GM18870 (cell line): ENCODE data around the gene MYO15B.
"Not testable (repeated sequence)": the region's sequence is repeated elsewhere in the genome, so short reads cannot be mapped to it uniquely, and the experiment has no call there.

Source experiments
- ATAC-seq: cut with Tn5 transposase; IDR thresholded peaks from one replicate; pipeline ENCODE4 v1.9.1; 2021; ENCODE audit warnings: moderate library complexity; ENCODE audit not compliant: unreplicated experiment

The MYO15B gene

DNA sequence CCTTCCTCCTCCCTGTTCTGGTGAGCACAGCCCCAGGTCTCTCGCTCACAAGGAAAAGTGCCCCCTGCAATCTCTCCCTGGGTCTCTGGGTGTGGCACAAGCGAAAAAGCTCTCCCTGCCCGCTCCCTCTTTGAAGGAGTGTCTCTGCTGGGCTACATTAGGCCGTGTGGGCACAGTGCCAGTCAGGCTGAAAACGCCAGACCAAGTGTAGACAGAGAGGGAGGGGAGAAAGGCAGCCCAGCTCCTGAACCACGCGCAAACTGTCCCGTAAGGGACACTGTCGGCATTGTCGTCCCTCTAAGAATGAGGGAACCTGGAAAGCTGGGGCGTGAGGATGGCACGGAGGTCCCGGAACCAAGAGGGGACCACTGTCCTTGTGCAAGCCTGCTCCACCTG lies 49.5 kb downstream of the MYO15B start:
- ATAC-seq, result no peak

DNA sequence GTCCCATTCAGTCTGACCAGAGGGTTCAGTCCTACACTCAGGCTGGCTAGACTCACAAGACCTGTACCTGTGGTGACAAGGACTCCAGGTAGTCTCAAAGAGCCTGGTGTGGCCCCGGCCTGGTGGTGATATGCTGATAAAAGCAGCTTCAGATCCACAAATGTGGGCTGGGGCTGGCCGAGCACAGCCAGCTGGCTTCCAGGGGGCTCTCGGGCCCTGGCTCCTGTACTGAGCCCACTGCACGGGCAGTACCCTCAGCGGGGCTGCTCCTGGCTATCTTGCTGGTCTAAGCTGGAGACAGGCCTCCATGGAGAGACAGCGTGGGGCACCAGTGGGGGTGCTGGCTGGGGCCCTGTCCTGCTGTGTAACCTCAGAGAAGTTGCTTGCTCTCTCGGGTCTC lies 50.0 kb downstream of the MYO15B start:
- no peak for ATAC-seq

DNA sequence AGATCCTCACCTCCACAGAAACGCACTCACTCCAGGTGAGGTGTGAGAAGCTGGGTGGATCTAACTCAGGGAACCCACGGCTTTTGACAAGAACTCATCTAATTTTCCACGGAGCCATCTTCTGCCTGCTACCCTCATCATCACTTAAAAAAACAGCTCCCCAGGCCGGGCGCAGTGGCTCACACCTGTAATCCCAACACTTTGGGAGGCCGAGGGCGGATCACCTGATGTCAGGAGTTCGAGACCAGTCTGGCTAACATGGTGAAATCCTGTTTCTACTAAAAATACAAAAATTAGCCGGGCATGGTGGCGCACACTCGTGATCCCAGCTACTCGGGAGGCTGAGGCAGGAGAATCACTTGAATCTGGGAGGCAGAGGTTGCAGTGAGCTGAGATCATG lies 50.4 kb downstream of the MYO15B start:
- not testable (repeated sequence) for ATAC-seq

DNA sequence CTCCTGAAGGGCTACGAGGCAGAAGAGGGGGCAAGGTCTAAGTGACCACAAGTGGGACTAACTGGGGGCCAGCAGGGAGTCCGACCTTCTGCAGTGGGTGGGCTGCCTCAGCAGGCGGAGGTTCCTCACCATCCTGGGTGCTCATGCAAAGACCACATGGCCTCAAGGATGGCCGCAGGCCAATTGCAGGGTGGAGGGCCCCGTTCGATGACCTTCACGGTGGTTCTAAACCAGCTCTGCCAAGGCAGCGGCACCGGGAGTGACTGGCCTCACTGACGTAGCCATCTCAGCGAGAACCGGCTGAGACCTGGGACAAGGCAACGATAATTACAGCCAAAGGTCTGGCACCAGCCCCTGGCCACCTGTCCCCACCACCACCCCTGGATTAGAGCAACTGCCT lies 51.3 kb downstream of the MYO15B start:
- ATAC-seq, result no peak

GRCh38 chr17:75639327-75639726 lies 51.7 kb downstream of the MYO15B start:
- ATAC-seq, result no peak

DNA sequence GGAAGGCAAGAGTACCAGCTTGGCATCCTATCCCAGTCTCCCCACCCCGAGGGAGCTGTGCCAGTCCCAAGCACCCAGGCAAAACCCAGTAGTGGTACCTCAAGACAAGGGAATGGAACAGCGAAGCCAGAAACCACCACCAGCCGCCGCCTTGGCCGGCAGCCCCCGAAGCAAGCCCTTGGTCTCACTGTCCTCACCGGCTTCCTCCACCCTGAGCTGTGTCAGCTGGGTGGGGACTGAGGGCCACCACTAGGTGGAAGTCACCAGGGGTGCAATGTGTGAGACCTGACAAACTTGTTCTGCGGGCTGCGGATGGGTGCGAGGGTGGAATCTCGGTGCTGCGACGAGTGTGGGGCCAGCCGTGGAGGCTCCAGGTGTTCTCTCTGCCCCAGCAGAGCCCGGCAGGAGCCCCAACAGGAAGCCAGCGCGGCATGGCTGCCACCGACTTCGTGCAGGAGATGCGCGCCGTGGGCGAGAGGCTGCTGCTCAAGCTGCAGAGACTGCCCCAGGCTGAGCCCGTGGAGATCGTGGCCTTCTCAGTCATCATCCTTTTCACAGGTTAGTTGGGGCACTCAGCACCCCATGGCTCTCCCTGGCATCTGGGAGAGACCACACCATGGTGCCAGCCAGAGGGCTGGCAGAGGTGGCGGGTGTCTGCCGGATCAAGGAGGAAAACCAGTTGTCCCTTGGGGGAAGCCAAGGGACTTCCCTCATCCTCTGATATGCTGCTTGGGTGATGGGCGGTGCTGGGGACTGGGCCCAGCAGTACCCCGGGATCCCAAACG lies 52.4 kb downstream of the MYO15B start:
- no peak for ATAC-seq

DNA sequence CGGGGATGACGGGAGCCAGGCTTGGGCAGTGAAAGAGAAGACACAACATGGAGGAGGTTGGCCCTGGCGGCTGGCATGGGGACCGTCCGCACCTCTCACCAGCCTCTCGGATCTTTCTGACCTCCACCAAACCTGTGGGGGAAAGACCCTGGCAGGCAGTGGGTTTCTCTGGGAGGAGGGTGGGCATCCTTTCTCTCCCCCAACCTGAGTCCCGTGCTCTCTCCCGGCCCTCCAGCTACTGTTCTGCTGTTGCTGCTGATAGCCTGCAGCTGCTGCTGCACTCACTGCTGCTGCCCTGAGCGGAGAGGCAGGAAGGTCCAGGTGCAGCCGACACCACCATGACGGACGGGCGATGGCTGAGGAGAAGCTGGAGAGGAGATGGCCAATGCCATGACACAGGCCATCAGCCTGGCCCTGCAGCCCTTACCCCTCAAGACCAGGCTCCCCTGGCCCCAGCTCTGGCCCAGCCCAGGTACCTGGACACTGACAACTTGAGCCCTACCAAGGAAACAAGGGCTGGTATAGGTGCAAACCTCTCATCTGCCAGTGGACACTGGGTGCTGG lies 53.0 kb downstream of the MYO15B start:
- ATAC-seq, result no peak

- ATAC-seq, result no peak
Measured at GRCh38 chr17:75641343-75641742, 53.7 kb downstream of the MYO15B start.

- no peak for ATAC-seq
Measured at GRCh38 chr17:75642182-75642783, 54.7 kb downstream of the MYO15B start.

DNA sequence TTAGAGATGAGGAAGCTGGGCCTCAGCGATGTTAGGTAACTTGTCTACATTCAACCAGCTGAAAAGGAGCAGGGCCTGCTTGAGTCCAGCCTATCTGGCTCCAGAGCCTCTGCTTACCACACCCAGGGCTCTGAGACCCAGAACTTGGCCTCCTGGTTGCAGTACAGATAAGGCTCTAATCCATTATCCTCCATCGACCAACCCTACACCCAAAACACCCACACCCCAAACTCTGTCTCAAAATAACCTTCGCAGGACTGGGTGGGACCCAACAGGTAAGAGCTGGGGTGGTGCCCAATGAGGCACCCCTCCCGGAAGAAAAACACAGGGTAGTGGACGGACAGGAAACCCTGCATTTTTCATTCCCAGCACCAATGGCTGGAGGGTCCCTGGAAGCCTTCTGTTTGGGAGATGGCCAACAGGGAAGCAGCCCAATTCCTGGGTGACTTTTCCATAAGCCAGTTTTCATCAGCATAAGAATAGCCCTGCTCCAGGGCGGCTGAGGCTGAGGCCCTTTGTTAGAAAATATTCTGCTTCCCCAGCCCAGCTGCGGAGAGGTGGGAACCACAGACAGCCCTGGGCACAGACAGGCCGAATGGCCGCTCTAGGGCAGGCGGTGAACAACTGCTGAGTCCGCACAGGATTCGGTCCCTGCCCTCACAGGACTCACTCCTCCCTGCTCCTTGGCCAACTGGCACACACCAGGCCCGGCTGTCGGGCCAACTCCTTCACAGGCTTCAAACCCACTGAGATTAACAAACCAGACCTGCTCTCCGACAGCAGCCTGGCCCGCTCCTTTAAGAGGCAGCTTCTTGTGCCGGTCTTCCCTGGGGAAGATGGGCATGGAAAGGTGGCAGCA lies 55.4 kb downstream of the MYO15B start:
- no peak for ATAC-seq

GRCh38 chr17:75643643-75644017 lies 56.0 kb downstream of the MYO15B start:
- no peak for ATAC-seq

DNA sequence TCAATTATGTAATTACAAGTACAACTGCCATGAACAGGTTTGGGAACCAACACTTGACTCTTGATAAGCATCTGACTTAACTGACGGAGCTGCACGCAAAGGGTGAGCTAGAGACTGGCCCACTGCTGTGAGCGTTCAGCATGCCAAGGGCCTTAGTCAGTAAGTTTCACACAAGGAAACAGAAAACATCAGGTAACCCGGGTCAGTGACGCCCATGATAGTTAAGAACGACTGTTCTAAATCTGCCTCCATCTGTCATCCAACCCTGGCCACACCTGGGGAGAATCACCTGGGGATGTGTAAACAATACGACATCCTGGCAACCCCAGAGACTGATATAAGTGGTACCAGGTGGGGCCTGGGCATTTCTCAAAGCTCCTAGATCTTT lies 57.9 kb downstream of the MYO15B start:
- ATAC-seq, result no peak

- ATAC-seq, result peak; percentile 74
Measured at GRCh38 chr17:75645889-75646637, 58.5 kb downstream of the MYO15B start.

DNA sequence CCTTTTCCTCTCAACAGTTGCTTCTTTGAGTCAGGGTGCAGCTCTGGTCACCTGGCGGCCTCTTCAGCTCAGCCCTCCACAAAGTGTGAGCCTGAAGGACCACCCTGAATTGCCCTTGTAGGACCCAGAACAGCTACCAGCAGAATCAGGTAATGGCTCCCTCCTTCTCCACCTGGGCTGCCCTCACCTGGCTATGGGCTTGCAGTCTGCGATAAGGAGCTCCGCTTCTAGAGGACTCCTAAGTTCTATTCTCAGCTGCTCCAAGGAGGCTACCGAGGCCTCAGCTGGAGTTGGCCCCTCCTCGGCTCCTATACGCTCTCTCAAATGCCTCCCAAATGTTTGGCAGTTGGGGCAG lies 59.0 kb downstream of the MYO15B start:
- no peak for ATAC-seq

- no peak for ATAC-seq
Measured at GRCh38 chr17:75647061-75647460, 59.5 kb downstream of the MYO15B start.

DNA sequence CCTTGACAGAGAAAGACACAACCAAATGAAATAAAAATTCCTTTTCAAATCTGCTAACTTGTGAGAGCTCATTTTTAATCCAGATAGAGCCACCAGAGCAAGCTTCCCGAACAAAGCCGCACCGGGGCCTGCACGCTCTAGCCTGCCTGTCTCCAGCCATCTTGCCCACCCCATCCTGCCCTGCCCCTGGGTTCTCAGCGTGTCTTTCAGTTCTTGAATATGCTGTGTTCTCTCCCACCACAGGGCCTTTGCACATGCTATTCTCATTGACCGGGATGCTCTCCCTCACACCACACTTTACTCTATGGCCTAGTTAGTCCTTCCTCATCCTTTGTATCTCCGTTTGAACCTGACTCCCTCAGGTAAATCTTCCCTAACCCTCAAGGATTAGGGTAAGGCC lies 60.3 kb downstream of the MYO15B start:
- ATAC-seq, result no peak

DNA sequence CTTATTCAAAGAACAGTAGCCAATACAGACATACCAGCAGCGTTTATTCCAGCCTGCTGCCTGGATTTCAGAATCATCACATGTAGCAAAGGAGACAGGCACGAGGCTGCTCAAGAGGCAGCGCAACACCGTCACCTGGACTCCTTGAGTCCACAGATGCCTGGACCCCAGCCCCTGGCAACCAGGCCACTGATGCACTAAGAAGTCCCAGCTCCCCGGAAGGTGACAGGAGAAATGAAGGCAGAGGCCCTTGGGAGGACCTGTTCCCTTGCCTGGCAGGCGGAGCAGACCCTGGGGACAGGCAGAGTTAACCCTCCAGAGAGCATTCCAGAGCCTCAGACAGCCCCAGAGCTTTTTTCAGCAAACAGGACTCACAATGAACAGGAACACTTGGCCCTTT lies 62.1 kb downstream of the MYO15B start:
- no peak for ATAC-seq

- no peak for ATAC-seq
Measured at GRCh38 chr17:75650874-75651273, 63.3 kb downstream of the MYO15B start.

- no peak for ATAC-seq
Measured at GRCh38 chr17:75652341-75652740, 64.7 kb downstream of the MYO15B start.

- no peak for ATAC-seq
Measured at GRCh38 chr17:75652934-75653549, 65.4 kb downstream of the MYO15B start.

DNA sequence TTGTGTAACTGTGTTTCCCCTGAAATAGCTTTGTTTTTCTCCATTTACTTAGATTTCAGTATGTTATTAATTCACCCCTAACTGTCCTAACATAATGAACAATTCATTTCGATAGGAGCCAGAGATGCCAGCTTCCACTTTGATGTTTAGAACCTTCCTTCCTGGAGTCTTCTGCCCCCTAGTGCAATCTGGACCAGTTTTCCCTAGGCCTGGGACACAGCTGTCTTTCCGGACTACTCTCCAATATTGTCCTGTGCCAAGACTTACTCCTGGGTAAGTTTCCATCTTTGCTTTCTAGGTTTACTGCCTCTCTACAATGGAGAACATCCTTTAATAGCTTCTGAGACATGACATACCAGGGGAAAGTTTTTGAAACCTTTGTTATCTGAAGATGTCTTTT lies 66.6 kb downstream of the MYO15B start:
- ATAC-seq, result no peak
